Activated naive CD4-positive, alpha-beta T cell treated with anti-CD3 and anti-CD28 coated beads, Interleukin-2, amount 50 U/mL, for 24 hours (primary cell): ENCODE data around the gene INHBA.

Source experiments
- H3K27ac Mint-ChIP-seq: one replicate; pipeline ENCODE4 v1.8.0; 2021; ENCODE audit warnings: mild to moderate bottlenecking, mixed read lengths
- H3K27me3 Mint-ChIP-seq: one replicate; pipeline ENCODE4 v1.8.0; 2021; ENCODE audit warnings: mixed read lengths
- H3K36me3 Mint-ChIP-seq: one replicate; pipeline ENCODE4 v1.8.0; 2021; ENCODE audit warnings: mixed read lengths
- H3K4me1 Mint-ChIP-seq: one replicate; pipeline ENCODE4 v1.8.0; 2021; ENCODE audit warnings: mixed read lengths
- H3K4me3 Mint-ChIP-seq: one replicate; pipeline ENCODE4 v1.8.0; 2021; ENCODE audit warnings: mild to moderate bottlenecking, mixed read lengths
- H3K9me3 Mint-ChIP-seq: one replicate; pipeline ENCODE4 v1.8.0; 2021; ENCODE audit warnings: mixed read lengths

The INHBA gene

GRCh38 chr7:41729059-41729458 lies 26.2 kb upstream of the INHBA start:
- Mint-ChIP-seq H3K27ac (no peak overlapping the region), H3K4me1 (peaks cover 6% of the 10 kb centered on the region), H3K9me3 (no peaks in the 10 kb centered on the region), H3K4me3 (no peak overlapping the region), H3K36me3 (no peaks in the 10 kb centered on the region), H3K27me3 (peaks cover 5% of the 10 kb centered on the region)

GRCh38 chr7:41725013-41725412 lies 22.1 kb upstream of the INHBA start:
- Mint-ChIP-seq H3K4me1 (no peaks in the 10 kb centered on the region), H3K4me3 (no peak overlapping the region), H3K27ac (no peak overlapping the region), H3K9me3 (no peaks in the 10 kb centered on the region), H3K27me3 (peaks cover 7% of the 10 kb centered on the region), H3K36me3 (no peaks in the 10 kb centered on the region)

GRCh38 chr7:41720886-41721285 lies 18.0 kb upstream of the INHBA start:
- Mint-ChIP-seq H3K9me3 (no peaks in the 10 kb centered on the region), H3K4me1 (no peaks in the 10 kb centered on the region), H3K27ac (no peak overlapping the region), H3K4me3 (no peak overlapping the region), H3K27me3 (peaks cover 7% of the 10 kb centered on the region), H3K36me3 (no peaks in the 10 kb centered on the region)

GRCh38 chr7:41720046-41720445 lies 17.2 kb upstream of the INHBA start:
- H3K9me3 Mint-ChIP-seq = no peaks in the 10 kb centered on the region

GRCh38 chr7:41716691-41717090 lies 13.8 kb upstream of the INHBA start:
- H3K36me3 Mint-ChIP-seq = no peaks in the 10 kb centered on the region
- no peaks in the 10 kb centered on the region for H3K4me1 Mint-ChIP-seq
- H3K27me3 Mint-ChIP-seq = no peaks in the 10 kb centered on the region
- no peaks in the 10 kb centered on the region for H3K9me3 Mint-ChIP-seq
- no peak overlapping the region for H3K4me3 Mint-ChIP-seq
- H3K27ac Mint-ChIP-seq = no peak overlapping the region

More at GRCh38 chr7:41720046-41720445, 17.2 kb upstream of the INHBA start:
- Mint-ChIP-seq H3K27me3 (peaks cover 7% of the 10 kb centered on the region), H3K4me3 (no peak overlapping the region), H3K36me3 (no peaks in the 10 kb centered on the region), H3K27ac (no peak overlapping the region), H3K4me1 (no peaks in the 10 kb centered on the region)

- H3K9me3 Mint-ChIP-seq = no peaks in the 10 kb centered on the region
- no peaks in the 10 kb centered on the region for H3K4me1 Mint-ChIP-seq
- H3K27ac Mint-ChIP-seq = no peak overlapping the region
- no peaks in the 10 kb centered on the region for H3K27me3 Mint-ChIP-seq
- no peak overlapping the region for H3K4me3 Mint-ChIP-seq
- H3K36me3 Mint-ChIP-seq = no peaks in the 10 kb centered on the region
Measured at GRCh38 chr7:41715000-41715399, 12.1 kb upstream of the INHBA start.

GRCh38 chr7:41711283-41712064 lies 8.6 kb upstream of the INHBA start:
- H3K27me3 Mint-ChIP-seq = peaks cover 17% of the 10 kb centered on the region
- no peaks in the 10 kb centered on the region for H3K9me3 Mint-ChIP-seq

GRCh38 chr7:41710838-41711237 lies 7.9 kb upstream of the INHBA start:
- Mint-ChIP-seq H3K4me3 (no peak overlapping the region), H3K27ac (no peak overlapping the region), H3K4me1 (peaks cover 1% of the 10 kb centered on the region), H3K36me3 (no peaks in the 10 kb centered on the region), H3K27me3 (peaks cover 22% of the 10 kb centered on the region), H3K9me3 (no peaks in the 10 kb centered on the region)

More at GRCh38 chr7:41711283-41712064, 8.6 kb upstream of the INHBA start:
- Mint-ChIP-seq H3K4me3 (no peak overlapping the region), H3K27ac (no peak overlapping the region), H3K4me1 (no peaks in the 10 kb centered on the region), H3K36me3 (no peaks in the 10 kb centered on the region)

GRCh38 chr7:41709621-41710020 lies 6.7 kb upstream of the INHBA start:
- peaks cover 5% of the 10 kb centered on the region for H3K4me1 Mint-ChIP-seq
- no peak overlapping the region for H3K4me3 Mint-ChIP-seq
- H3K27ac Mint-ChIP-seq = no peak overlapping the region
- no peaks in the 10 kb centered on the region for H3K36me3 Mint-ChIP-seq
- H3K9me3 Mint-ChIP-seq = no peaks in the 10 kb centered on the region
- H3K27me3 Mint-ChIP-seq = peaks cover 29% of the 10 kb centered on the region

GRCh38 chr7:41708581-41709358 lies 5.9 kb upstream of the INHBA start:
- Mint-ChIP-seq H3K27ac (no peak overlapping the region), H3K4me1 (peaks cover 5% of the 10 kb centered on the region), H3K4me3 (no peak overlapping the region), H3K9me3 (no peaks in the 10 kb centered on the region), H3K36me3 (no peaks in the 10 kb centered on the region), H3K27me3 (peaks cover 32% of the 10 kb centered on the region)

- Mint-ChIP-seq H3K4me1 (peaks cover 5% of the 10 kb centered on the region), H3K27me3 (peaks cover 41% of the 10 kb centered on the region), H3K36me3 (no peaks in the 10 kb centered on the region), H3K4me3 (no peak overlapping the region), H3K27ac (no peak overlapping the region), H3K9me3 (no peaks in the 10 kb centered on the region)
Measured at GRCh38 chr7:41706228-41706930, 3.5 kb upstream of the INHBA start.

- no peaks in the 10 kb centered on the region for H3K36me3 Mint-ChIP-seq
- peaks cover 5% of the 10 kb centered on the region for H3K4me1 Mint-ChIP-seq
- no peaks in the 10 kb centered on the region for H3K9me3 Mint-ChIP-seq
- peak overlapping the region; percentile 82 for H3K4me3 Mint-ChIP-seq
- H3K27ac Mint-ChIP-seq = no peak overlapping the region
- peaks cover 46% of the 10 kb centered on the region for H3K27me3 Mint-ChIP-seq
Measured at GRCh38 chr7:41705109-41705901, 2.4 kb upstream of the INHBA start.

- Mint-ChIP-seq H3K27ac (no peak overlapping the region), H3K27me3 (peaks cover 47% of the 10 kb centered on the region), H3K36me3 (no peaks in the 10 kb centered on the region), H3K4me1 (peaks cover 14% of the 10 kb centered on the region), H3K9me3 (no peaks in the 10 kb centered on the region), H3K4me3 (no peak overlapping the region)
Measured at GRCh38 chr7:41701068-41701941, 1.6 kb downstream of the INHBA start.

GRCh38 chr7:41700044-41700471 lies 2.8 kb downstream of the INHBA start:
- Mint-ChIP-seq H3K36me3 (no peaks in the 10 kb centered on the region), H3K27me3 (peaks cover 46% of the 10 kb centered on the region), H3K4me3 (no peak overlapping the region), H3K4me1 (peaks cover 9% of the 10 kb centered on the region), H3K27ac (no peak overlapping the region), H3K9me3 (no peaks in the 10 kb centered on the region)
